Occipital lobe (tissue), 2 donors: ENCODE measurements around the gene OR10H3. TPM values are rescaled to one million over a fixed set of nuclear protein-coding genes. Genes with fewer than 3 reads are reported as not detected.
"Not testable (repeated sequence)": the region's sequence is repeated elsewhere in the genome, so short reads cannot be mapped to it uniquely, and the experiment has no call there.

Source experiments
- DNase-seq: peaks from one replicate; lab custom pipeline; 2025; lab: John Stamatoyannopoulos, UW
- total RNA-seq: library from RNA; depleted of rRNA; stranded (reverse); fragments of >200 nt; gene quantifications from one replicate; pipeline ENCODE4 v1.2.3, GENCODE V29; 2014

OR10H3 gene, protein sequence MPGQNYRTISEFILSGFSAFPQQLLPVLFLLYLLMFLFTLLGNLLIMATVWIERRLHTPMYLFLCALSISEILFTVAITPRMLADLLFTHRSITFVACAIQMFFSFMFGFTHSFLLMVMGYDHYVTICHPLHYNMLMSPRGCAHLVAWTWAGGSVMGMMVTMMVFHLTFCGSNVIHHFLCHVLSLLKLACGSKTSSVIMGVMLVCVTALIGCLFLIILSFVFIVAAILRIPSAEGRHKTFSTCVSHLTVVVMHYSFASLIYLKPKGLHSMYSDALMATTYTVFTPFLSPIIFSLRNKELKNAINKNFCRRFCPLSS
- not detected for total RNA-seq

DNA sequence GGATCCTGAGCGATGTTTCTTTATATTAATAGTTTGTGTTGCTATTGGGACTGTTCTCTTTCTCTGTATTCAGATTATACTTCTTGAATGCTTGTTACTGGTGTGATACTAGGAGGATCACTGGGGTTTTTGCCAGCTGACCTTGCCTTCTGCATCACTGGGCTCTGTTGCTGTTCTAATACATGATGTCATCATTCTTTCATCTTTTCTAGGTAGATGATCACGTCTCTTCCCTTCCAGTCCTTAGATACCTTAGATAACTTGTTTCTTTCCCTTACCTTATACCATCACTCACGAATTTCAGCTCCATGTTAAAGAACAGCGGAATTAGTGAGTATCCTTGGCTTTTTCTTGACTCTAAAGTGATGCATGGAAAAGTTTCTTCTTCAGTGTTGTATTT is at the start of gene OR10H3:
TSS of gene OR10H3 (plus strand) at position 264 of the 400 bp plus-strand sequence. CDS start 3,408 bp downstream, outside the sequence.
- DNase-seq: no peak

DNA sequence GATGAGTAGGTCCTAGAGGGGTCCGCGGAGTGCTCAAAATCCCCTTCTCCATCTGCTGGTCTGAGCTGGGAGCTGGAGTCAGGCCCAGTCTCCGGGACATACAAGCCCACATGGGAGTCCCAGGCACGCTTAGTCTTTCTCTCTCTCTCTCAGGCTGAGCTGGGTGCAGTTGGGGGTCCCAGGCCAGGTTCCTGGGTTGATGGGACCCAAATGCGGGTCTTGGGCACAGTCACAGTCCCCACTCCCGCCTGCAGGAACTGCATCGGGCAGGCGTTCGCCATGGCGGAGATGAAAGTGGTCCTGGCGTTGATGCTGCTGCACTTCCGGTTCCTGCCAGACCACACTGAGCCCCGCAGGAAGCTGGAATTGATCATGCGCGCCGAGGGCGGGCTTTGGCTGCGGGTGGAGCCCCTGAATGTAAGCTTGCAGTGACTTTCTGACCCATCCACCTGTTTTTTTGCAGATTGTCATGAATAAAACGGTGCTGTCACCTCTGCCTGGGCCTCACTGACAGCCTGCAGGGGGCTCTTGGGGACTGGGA is 41.1 kb upstream of the OR10H3 start:
- DNase-seq: no peak

DNA sequence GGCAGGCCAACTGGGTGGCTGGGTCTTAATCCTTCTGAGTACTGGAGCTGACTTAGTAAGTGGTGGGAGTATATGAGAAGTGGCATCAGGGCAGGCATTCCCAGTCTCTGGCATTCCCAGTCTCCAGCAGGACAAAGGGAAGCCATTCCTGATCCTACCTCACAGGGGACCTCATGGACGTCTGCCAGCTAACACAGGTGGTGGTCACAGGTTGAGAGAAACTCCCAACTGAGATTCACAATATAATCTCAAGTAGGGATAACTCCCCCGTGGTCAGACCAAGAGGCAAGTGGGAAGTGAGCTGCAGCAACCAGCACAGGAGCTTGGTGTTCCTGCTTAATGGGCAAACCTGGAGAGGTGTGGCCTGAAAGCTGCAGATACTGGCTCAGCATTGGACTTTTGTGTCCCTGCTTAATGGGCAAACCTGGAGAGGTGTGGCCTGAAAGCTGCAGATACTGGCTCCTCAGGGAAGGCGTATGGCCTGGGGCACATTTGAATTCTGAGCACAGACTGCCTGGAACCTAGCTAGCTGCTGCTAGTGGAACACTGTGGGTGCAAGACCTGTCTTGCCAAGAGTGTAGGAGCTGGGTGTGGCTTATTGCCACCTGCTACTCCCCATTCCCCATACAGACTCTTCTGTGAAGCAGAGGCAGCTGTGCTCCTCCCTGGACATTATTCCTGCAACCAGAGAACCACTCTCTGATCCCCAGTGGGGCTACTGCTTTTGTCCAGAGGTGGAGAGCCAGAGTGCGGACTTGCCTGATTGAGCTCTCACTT is 35.8 kb upstream of the OR10H3 start:
- no peak for DNase-seq

DNA sequence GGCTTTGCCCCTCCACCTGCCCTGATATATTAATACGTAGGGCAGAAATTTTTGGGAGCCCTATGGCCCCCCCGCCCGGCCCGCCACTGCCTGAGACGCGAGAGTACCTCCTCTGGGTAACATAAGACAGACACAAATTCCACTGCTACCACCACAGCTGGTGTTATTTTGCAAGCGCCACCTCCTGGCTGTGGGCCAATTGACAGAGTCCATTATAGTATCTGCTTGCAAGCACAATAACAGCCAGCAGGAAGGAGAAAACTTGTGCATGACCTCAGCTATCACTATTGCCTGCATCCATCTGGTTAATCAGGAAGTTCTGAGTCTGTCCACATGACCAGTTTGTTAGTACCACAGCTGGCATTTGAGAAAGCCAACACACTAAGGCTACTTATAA is 35.3 kb upstream of the OR10H3 start:
- no peak for DNase-seq

DNA sequence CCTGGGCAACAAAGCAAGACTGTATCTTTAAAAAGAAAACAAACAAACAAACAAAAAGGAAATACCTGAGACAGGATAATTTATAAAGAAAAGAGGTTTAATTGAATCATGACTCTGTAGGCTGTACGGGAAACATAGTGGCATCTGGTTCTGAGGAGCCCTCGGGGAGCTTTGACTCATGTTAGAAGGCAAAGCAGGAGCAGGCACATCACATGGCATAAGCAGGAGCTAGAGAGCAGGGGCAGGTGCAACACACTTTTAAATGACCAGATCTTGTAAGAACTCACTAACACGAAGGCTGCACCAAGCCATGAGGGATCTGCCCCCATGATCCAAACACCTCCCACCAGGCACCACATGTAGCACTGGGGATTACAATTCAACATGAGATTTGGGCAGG is 23.1 kb upstream of the OR10H3 start:
- DNase-seq: no peak

DNA sequence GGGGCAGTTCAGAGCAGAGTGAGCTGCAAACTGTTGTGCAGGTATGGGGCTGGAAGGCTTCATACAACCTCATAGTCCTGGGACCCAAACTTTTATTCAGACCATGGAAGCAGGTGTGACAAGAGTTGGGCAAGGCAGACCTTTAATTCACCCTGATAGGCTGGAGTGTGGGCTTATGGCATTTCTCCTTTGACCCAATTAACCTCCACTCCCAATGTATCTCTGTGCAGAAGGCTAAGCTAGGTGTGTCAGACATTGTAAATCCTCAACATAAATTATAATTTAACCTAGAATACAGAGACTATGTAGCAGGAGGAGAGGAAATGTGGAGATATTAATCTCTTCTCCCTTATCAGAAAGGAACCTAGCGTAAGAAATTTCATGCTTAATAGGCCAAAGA is 22.1 kb upstream of the OR10H3 start:
- no peak for DNase-seq

DNA sequence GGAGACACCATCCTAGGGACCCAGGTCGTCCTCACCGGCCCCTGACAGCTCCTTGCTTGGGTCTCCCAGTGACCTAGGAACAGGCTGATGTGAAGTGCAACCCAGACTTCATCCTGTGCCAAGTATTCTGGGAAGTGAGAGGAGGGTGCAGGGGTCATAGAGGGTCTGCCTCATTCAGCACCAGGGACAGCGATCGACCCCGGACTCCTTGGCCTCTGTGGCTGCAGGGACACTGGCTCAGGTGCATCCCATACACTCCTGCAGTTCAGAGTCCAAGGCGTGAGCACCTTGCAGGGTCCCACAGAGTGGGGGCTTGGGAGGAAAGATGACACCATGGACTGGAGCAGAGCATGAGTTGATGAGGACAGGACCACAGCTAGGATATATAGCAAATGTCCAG is 20.0 kb upstream of the OR10H3 start:
- DNase-seq: no peak

DNA sequence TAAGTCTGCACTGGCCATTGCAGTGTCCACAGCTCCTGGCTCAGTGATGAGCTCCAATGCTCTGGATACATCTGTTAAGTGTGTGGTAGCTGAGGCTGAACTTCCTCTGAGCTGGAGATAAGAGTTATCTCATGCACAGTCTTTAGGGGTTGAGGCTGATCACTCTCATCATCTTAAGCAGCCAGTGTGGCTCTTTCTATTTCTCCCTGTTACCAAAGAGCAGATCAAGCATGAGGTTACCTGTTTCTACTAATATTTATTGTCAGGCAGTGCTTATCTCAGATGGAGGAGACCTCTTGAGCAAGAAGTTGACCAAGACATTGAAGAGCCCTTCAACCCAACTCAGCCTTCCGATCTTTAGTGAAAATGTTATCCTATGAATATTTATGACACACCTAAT is 16.5 kb upstream of the OR10H3 start:
- DNase-seq: no peak

DNA sequence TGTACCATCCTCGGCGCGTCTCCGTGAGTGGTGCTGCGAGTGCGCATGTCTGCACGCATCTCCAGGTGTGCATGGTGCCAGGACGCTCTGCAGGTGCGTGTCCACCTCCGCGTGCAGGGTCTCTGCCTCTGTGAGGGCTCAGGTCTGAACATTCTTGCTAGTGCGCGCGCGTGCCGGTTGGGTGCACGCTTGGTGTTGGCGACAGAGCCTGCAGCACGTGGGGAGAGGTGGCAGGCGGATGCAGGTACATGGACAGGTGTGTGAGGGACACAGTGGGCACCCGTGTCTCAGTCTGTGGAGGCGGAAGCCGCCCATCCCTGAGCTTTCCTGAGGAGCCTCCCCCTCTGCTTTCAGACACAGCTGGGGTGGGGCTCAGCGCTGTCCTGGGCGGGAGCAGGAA is 14.8 kb upstream of the OR10H3 start:
- no peak for DNase-seq

DNA sequence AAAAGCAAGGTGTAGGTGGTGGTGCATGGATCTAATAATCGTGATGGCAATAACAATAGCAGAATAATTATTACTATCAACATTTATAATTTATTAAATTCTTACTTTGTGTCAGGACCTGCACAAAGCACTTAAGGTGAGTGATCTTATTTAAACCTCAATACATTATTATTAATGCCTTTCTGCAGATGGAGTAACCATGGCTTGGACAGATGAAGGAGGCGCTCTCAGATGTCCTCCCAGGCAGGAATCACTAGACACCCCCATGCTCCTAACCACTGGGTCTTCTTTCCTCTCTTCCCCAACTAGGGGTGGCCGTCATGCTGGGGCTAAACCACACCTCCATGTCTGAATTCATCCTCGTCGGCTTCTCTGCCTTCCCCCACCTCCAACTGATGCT is 10.1 kb upstream of the OR10H3 start, which contains the start of gene OR10H2:
TSS of gene OR10H2 (plus strand) at position 301 of the 400 bp plus-strand sequence. CDS start at position 321, 20 bp downstream.
- DNase-seq: no peak

DNA sequence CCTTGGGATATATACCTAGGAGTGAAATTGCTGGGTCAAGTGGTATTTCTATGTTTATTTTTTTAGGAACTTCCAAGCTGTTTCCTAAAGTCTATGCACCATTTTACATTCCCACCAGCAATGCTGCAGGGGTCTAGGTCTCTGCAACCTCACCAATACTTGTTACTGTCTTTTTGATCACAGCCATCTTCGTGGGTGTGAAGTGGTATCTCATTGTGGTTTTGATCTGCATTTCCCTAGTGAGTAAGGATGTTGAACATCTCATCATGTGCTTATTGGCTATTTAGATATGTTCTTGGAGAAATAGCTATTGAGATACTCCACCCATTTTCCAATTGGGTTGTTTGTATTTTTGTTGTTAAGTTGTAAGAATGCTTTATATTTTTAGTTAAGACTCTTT is 7.2 kb upstream of the OR10H3 start:
- DNase-seq: no peak

DNA sequence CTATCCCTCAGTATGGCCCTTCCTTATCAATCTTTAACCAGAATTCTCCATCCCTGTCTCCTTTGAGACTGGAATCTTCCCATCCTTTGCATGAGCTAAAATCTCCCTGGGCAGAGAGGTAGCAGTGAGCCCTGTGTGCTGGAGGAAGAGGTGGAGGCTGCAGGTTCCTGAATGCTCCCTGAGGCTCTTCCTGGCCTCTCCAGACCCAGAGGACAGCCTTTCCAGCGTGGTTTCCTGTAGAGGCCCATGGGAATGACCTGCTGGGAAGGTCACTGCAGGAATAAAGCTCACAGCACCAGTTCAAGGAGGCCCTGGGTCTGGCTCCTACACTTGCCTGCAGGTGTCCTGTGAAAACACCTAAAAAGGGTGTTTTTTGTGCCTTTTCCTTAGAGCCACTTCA is 5.4 kb upstream of the OR10H3 start:
- no peak for DNase-seq

DNA sequence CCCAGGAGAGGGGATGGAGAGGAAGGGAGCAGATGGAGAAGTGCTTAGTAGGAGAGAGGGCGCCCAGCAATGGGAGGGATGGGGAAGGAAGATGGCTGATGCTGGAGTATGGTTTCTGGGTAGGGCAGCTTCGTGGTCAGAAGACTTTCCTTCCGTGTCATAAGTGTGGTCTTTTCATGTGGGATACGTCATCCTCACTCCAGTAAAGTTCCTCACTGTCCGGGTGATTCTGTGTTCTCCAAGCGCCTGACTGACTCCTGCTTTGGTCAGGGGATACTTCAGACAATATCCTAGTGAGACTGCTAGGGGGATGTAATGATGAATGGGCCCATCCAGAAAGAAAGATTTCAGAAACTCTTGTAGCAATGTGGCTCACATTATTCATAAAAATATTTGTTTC is 3.9 kb upstream of the OR10H3 start:
- DNase-seq: no peak

DNA sequence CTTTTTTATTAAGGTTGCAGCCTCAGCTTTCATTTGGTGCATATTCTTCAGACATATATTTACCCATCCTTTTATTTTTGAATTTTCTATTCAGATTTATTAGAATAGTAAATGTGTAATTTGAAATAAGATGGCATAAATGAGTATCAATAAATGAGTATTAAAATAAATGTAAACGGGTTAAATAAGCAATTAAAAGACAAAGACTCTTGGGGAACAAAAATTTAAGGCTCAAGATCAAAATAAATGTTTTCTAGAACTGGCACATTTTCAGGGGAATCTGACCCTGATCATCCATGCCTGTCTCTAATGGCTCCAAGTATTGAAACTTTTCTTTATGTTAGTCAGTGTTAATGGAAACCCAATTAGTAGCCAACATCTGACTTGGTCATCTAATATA is 3.0 kb downstream of the OR10H3 start:
- DNase-seq: no peak

DNA sequence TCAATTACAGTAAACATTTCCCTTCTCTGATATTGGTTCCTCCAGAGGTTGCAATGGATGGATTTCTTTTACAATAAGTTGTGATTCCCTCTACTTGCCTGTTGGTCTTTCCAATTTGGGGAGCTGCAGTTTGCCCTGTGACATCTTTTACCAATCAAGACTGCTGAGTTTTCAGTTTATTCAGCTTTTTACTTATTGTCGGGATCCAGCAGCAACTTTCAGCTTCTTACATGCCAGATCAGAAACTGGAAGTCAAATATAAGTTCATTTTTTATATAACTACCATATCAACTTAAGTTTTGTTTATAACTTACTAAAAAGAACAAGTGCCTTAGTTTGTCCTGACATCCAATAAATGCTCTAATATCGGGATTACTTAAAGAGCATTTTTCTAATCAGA is 10.5 kb downstream of the OR10H3 start:
- DNase-seq: no peak

DNA sequence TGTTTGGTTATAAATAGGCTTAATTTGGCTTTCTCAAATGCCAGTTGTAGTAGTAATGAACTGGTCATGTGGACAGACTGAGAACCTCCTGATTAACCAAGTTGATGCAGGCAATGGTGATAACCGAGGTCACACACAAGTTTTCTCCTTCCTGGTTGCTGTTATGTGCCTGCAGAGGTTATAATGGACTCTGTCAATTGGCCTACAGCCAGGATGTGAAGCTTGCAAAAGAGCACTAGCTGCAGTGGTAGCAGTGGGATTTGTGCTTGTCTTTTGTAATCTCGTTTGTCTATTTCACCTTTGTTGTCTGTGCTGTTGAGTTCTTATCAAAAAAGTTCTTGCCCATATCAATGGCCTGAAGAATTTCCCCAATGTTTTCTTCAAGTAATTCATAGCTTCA is 20.6 kb downstream of the OR10H3 start:
- no peak for DNase-seq

DNA sequence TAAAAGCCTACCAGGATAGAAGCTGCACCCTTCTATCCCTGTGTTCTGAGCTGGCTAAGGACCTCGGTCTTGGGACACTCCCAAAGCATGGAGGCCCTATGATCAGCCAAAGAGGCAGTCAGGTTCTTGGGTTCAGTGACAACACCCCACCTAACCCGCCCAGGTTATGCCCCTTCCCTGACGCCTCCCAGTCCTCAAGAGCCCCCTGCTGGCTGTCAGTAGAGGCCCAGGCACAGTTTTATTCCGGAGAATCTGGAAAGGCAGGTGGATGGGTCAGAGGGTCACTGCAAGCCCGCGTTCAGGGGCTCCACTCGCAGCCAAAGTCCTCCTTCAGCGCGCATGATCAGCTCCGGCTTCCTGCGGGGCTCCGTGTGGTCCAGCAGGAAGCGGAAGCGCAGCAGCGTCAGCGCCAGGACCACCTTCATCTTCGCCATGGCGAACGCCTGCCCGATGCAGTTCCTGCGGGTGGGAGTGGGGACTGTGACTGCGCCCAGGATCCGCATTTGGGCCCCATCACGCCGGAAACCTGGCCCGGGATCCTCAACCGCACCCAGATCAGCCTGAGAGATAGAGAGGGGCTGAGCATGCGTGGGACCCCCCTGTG is 22.3 kb downstream of the OR10H3 start:
- no peak for DNase-seq

DNA sequence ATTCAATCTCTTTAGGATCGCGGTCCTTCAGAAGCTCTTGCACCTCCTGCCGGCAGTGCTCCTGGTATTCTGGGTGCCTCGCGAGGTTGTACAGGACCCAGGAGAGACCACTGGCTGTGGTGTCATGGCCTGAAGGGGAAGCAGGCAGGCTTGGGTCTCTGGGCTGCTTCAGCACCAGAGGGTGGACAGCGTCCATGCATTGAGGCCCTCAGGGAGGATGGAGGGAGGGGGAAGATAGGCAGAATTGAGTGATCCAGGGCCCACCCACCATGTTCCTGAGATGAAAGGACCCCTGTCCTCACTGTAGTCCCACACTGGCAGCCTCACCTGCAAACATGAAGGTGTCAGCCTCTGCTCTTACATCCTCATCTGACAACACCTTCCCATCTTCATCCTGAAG is 31.8 kb downstream of the OR10H3 start:
- no peak for DNase-seq

DNA sequence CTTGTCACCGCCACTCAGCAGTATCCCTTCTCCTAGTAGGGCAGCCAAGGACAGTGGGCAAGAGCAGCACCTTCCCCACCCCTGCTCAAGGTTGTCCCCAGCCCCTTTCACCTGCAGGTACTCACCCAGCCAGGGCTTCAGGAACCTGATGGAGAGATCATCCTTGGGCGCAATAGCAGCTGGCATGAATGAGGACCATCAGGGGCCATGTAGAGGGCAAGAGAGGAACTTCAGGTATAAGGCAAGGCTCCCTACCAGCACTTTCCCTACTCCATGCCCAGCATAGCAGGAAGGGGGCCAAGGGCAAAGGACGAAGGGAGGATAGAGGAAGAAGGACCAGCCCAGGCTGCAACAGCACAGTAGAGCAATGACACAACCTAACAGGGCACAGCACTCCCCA is 36.4 kb downstream of the OR10H3 start:
- not testable (repeated sequence) for DNase-seq

DNA sequence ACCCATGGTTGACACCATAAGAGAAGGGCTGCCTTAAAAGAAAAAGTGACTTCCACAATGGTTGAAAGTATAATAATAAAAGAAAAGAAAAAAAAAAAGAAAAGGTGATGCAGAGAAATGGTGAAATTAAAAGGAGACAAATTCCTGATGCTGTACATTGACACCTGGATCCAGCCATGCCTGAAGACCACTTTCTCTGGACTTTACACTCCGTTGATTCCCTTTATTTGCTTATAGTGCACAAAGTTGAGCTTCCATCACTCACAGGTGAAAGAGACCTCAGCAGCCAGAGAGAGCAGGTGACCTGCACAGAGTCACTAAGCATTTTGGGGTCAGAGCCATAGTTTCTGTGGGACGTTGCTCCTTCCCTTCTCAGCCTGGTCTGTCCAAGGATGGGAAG is 37.5 kb downstream of the OR10H3 start:
- DNase-seq: no peak

DNA sequence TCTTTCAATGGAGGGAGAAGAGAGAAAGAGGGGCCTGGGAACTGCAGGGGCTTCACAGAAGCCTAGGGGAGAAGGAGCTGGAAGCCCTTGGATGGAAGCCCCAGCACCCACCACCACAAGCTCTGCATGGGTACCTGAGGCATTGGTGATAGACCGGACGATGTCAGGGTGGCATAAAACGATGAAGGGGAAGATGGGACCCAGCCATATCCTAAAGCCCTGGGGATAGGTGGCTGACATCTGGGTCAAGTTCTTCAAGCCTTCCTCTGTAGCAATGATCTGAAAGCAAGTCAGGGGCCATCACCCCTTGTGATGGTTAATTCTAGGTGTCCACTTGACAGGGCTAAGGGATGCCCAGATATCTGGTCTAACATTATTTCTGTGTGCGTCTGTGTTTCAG is 38.5 kb downstream of the OR10H3 start:
- no peak for DNase-seq
